Right atrium auricular region (tissue), 2 donors: ENCODE results near the gene ADAMTS2. TPM values are rescaled to one million over a fixed set of nuclear protein-coding genes. Genes with fewer than 3 reads are reported as not detected.

Experiments used
- DNase-seq: peaks from one replicate; pipeline ENCODE4 v3.0.0-alpha.2; 2019; ENCODE audit warnings: low spot score
- H3K27ac ChIP-seq, 2 donors: fragments of 200-600 bp; sonication (generic); 1 replicate in 1 of 2; 2 replicates in 1 of 2; pipeline ENCODE4 v1.5.1; 2016 to 2019
- H3K27me3 ChIP-seq, 2 donors: fragments of 200-600 bp; sonication (generic); one replicate each; pipeline versions ENCODE4 v1.5.1 to v1.6.0; 2017 to 2019
- H3K36me3 ChIP-seq: fragments of 200-600 bp; sonication (generic); one replicate; pipeline ENCODE4 v1.5.1; 2016
- H3K4me1 ChIP-seq, 2 donors: fragments of 200-600 bp; sonication (generic); one replicate each; pipeline versions ENCODE4 v1.5.1 to v1.6.0; 2017 to 2019
- H3K4me3 ChIP-seq, 2 donors: fragments of 200-600 bp; sonication (generic); 1 replicate in 1 of 2; 2 replicates in 1 of 2; pipeline ENCODE4 v1.5.1; 2017 to 2019; ENCODE audit warnings: mild to moderate bottlenecking in 1 of 2, moderate library complexity in 1 of 2
- H3K9me3 ChIP-seq, 2 donors: fragments of 200-600 bp; sonication (generic); one replicate each; pipeline ENCODE4 v1.5.1; 2019
- CTCF ChIP-seq, 2 donors: fragments of 200-600 bp; sonication (generic); IDR thresholded peaks; one replicate each; pipeline ENCODE4 v1.5.1; 2019; ENCODE audit warnings: antibody characterized with exemption in 2 of 2
- total RNA-seq, 2 donors: library from RNA; depleted of rRNA; stranded (reverse); fragments of >200 nt; gene quantifications; one replicate each; pipeline ENCODE4 v1.1.0, GENCODE V29; 2016

Gene ADAMTS2
- total RNA-seq, 2 donors from 2014 or later = 13.6 to 13.7 TPM

GRCh38 chr5:179270581-179271427, 74.5 kb downstream of the ADAMTS2 start:
- TF ChIP-seq CTCF (IDR thresholded peaks at IDR 0.05) = no peak
- H3K27ac ChIP-seq = peak overlapping the region; percentile 55 to 63

GRCh38 chr5:179269781-179270543, 75.3 kb downstream of the ADAMTS2 start:
- Histone ChIP-seq H3K4me3 (no peak overlapping the region), H3K9me3 (no peaks in the 10 kb centered on the region), H3K36me3 (no peaks in the 10 kb centered on the region), H3K27ac (peak overlapping the region; percentile 55 to 63), H3K4me1 (peaks cover 0 to 76% of the 10 kb centered on the region in 2 donors), H3K27me3 (no peaks in the 10 kb centered on the region)
- no peak for TF ChIP-seq CTCF (IDR thresholded peaks at IDR 0.05)
- no peak for DNase-seq

More at GRCh38 chr5:179270581-179271427, 74.5 kb downstream of the ADAMTS2 start:
- peak; percentile 64 for DNase-seq
- no peaks in the 10 kb centered on the region for H3K9me3 ChIP-seq
- H3K36me3 ChIP-seq = no peaks in the 10 kb centered on the region
- no peaks in the 10 kb centered on the region for H3K27me3 ChIP-seq
- H3K4me3 ChIP-seq = no peak overlapping the region
- peaks cover 0 to 77% of the 10 kb centered on the region in 2 donors for H3K4me1 ChIP-seq

GRCh38 chr5:179268966-179269693, 76.1 kb downstream of the ADAMTS2 start:
- Histone ChIP-seq H3K36me3 (no peaks in the 10 kb centered on the region), H3K9me3 (no peaks in the 10 kb centered on the region), H3K27me3 (no peaks in the 10 kb centered on the region), H3K4me1 (peaks cover 0 to 74% of the 10 kb centered on the region in 2 donors), H3K4me3 (no peak overlapping the region), H3K27ac (no peak overlapping the region)
- TF ChIP-seq CTCF (IDR thresholded peaks at IDR 0.05) = no peak
- peak; percentile 55 for DNase-seq

GRCh38 chr5:179268399-179268952, 76.8 kb downstream of the ADAMTS2 start:
- peaks cover 0 to 68% of the 10 kb centered on the region in 2 donors for H3K4me1 ChIP-seq
- no peaks in the 10 kb centered on the region for H3K36me3 ChIP-seq
- no peak for TF ChIP-seq CTCF (IDR thresholded peaks at IDR 0.05)

GRCh38 chr5:179267671-179268083, 77.6 kb downstream of the ADAMTS2 start:
- H3K36me3 ChIP-seq = no peaks in the 10 kb centered on the region
- no peaks in the 10 kb centered on the region for H3K27me3 ChIP-seq
- H3K9me3 ChIP-seq = no peaks in the 10 kb centered on the region
- H3K4me1 ChIP-seq = peaks cover 0 to 60% of the 10 kb centered on the region in 2 donors
- peak overlapping the region in 1 of 2 donors; percentile 17 for H3K27ac ChIP-seq
- DNase-seq = peak; percentile 60
- TF ChIP-seq CTCF (IDR thresholded peaks at IDR 0.05) = no peak
- H3K4me3 ChIP-seq = no peak overlapping the region

More at GRCh38 chr5:179268399-179268952, 76.8 kb downstream of the ADAMTS2 start:
- no peak for DNase-seq
- no peaks in the 10 kb centered on the region for H3K27me3 ChIP-seq
- H3K9me3 ChIP-seq = no peaks in the 10 kb centered on the region
- peak overlapping the region in 1 of 2 donors; percentile 17 for H3K27ac ChIP-seq
- no peak overlapping the region for H3K4me3 ChIP-seq
